ENCODE measurements around the gene RNF208.

Gene RNF208

GRCh38 chr9:137228506-137228967 lies 6.5 kb upstream of the RNF208 start:
- in situ Hi-C loops (cut with MboI; ENCODE audit: low sequenced_read_pairs), result no loop called here

- in situ Hi-C loops (cut with MboI; ENCODE audit: low sequenced_read_pairs), result no loop called here
Measured at GRCh38 chr9:137227853-137228505, 5.9 kb upstream of the RNF208 start.

- in situ Hi-C loops (cut with MboI; ENCODE audit: low sequenced_read_pairs), result no loop called here
Measured at GRCh38 chr9:137227054-137227852, 5.2 kb upstream of the RNF208 start, which contains the start of gene RNF224. Gene RNF224, plus strand, starts transcription at chr9:137227502. Its CDS starts 834 bp downstream, at chr9:137228336.

DNA sequence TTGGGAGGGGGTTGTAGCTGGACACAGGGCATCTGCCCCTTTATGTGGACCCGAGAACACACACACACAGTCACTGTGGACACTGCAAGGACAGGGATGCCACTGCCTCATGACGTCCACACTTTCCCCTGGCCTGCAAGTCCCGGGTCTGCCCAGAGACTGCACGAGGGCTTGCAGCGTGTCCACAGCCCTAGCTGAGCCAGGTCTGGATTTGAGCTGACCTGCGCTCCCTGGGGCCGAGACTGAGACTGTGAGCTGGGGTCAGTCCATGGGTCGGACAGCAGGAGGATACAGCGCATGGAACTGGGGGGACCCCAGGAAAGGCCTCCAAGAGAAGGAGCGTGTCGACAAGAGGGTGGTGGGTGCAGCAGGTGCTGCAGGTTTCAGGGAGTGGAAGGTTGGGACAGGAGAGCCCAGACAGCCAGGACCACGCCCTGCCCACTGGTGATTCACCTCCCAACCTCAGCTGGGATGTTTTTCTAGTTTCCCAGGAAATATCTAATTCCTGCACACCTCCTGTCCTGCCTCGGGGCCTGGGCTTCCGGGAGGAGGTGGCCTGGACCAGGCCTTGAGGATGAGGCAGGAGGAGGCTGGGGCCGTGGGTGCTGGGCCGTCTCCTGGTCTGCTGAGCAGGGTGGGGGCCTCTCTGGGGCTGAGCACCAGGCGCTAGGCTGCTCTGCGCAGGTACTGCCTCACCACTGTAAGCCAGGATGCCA lies 4.5 kb upstream of the RNF208 start:
- in situ Hi-C loops (cut with MboI; ENCODE audit: low sequenced_read_pairs), result no loop called here

DNA sequence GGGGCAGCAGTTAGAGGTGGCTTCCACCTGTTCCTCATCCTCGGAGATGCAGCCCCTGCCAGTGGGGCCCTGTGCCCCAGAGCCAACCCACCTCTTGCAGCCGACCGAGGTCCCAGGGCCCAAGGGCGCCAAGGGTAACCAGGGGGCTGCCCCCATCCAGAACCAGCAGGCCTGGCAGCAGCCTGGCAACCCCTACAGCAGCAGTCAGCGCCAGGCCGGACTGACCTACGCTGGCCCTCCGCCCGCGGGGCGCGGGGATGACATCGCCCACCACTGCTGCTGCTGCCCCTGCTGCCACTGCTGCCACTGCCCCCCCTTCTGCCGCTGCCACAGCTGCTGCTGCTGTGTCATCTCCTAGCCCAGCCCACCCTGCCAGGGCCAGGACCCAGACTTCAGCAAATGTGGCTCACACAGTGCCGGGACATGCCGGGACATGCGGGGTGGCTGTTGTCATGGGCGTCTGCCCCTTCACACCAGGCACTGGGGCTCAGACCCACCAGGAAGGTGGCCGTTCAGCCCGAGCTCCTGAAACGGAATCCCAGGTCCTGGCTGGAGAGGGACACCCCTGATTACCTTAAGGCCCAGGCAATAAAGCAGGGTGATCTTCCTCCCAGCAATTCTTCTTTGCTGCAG lies 3.8 kb upstream of the RNF208 start:
- in situ Hi-C loops (cut with MboI; ENCODE audit: low sequenced_read_pairs), result no loop called here

GRCh38 chr9:137224830-137225694 lies 3.0 kb upstream of the RNF208 start, which contains the start of gene CYSRT1:
Gene CYSRT1, plus strand, starts transcription at chr9:137225174. Its CDS starts 448 bp downstream, at chr9:137225622.
- in situ Hi-C loops (cut with MboI; ENCODE audit: low sequenced_read_pairs), result no loop called here

- in situ Hi-C loops (cut with MboI; ENCODE audit: low sequenced_read_pairs), result no loop called here
Measured at GRCh38 chr9:137223078-137223970, 1.3 kb upstream of the RNF208 start.

DNA sequence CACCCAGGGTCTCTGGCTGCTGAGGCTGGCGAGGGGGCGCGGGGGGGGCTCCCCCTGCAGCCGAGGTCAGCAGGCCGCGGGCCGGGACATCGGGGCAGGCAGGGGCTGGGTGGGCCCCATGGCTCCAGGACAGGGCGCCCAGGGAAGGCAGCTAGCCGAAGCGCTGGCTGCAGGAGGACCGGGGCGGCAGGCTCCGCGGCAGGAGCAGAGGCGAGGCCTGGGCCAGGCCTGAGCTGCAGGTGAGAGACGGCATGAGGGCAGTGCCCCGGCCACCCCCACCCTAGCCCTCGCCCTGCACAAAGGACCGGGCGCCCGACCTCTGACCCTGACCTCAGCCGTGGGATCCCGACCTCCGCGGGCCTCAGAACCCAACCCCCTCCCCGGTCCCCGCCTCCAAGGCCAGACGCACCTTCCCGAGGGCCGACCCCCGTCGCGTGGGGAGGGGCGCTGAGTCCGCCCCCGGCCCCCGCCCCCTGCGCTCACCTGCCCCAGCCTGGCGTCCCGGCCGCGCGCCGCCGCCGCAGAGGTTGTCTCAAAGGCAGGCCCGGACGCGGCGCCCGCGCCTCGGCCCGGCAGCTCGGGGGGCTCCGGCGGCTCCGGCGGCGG lies 431 bp downstream of the RNF208 start:
- in situ Hi-C loops (cut with MboI; ENCODE audit: low sequenced_read_pairs), result no loop called here

GRCh38 chr9:137221095-137221505 lies 940 bp downstream of the RNF208 start:
- in situ Hi-C loops (cut with MboI; ENCODE audit: low sequenced_read_pairs), result no loop called here

GRCh38 chr9:137220317-137221094 lies 1.5 kb downstream of the RNF208 start:
- in situ Hi-C loops (cut with MboI; ENCODE audit: low sequenced_read_pairs), result no loop called here

- in situ Hi-C loops (cut with MboI; ENCODE audit: low sequenced_read_pairs), result no loop called here
Measured at GRCh38 chr9:137219757-137220316, 2.2 kb downstream of the RNF208 start.

- in situ Hi-C loops (cut with MboI; ENCODE audit: low sequenced_read_pairs), result no loop called here
Measured at GRCh38 chr9:137218754-137219271, 3.2 kb downstream of the RNF208 start.

GRCh38 chr9:137218212-137218753 lies 3.8 kb downstream of the RNF208 start:
- in situ Hi-C loops (cut with MboI; ENCODE audit: low sequenced_read_pairs), result no loop called here

- in situ Hi-C loops (cut with MboI; ENCODE audit: low sequenced_read_pairs), result no loop called here
Measured at GRCh38 chr9:137217276-137218211, 4.5 kb downstream of the RNF208 start.

DNA sequence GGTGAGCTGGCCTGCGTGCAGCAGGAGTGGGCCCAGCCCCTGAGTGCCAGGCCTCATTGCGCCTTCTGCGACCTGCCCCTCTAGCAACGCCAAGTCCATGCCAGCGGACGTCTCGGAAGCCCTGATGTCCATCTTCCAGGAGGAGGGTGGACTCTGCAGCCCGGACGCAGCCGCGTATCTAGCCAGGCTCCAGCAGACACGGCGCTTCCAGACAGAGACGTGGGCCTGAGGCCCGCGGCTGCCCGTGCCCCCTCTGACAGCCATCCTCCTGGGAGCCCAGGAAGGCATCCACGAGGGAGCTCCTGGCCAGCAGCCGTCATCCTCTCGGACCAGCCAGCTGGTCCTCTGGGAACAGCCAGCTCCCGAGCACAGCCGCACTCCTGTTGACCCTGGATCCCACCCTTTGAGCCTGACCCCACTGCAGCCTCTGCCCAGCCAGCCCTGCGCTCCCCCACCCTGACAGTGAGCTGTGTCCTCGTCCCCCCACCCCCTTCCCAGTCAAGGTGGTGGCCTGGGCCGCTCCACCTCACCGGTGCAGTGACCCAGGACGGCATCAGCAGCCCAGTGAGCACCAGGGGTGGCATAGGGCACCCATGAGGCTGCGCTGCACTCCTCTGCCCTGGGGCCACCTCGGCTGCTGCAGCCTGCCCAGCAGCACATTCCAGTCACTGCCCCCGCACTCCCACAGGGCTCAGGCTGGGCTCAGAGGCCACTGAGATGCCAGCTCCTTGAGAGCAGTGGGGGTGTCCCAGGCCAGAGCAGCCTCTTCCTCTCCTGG lies 5.7 kb downstream of the RNF208 start:
- in situ Hi-C loops (cut with MboI; ENCODE audit: low sequenced_read_pairs), result no loop called here
